HL-60 (cell line): ENCODE results near the gene DTL.

Experiments
- GABPA ChIP-seq: IDR thresholded peaks from 2 replicates; pipeline ENCODE4 v1.6.1; 2012; ENCODE audit warnings: low read depth
- POLR2AphosphoS5 ChIP-seq: IDR thresholded peaks from 2 replicates; pipeline ENCODE4 v1.6.1; 2012; ENCODE audit warnings: low read depth
- TF ChIP-seq, protein P1 (sequence below): IDR thresholded peaks from one replicate; pipeline ENCODE4 v1.5.1; 2011; ENCODE audit warnings: low read length, control low read depth, inconsistent platforms; ENCODE audit not compliant: insufficient read depth
- TF ChIP-seq, protein P2 (sequence below): IDR thresholded peaks from 2 replicates; pipeline ENCODE4 v1.6.1; 2012; ENCODE audit warnings: low read depth; ENCODE audit not compliant: insufficient replicate concordance

DNA sequence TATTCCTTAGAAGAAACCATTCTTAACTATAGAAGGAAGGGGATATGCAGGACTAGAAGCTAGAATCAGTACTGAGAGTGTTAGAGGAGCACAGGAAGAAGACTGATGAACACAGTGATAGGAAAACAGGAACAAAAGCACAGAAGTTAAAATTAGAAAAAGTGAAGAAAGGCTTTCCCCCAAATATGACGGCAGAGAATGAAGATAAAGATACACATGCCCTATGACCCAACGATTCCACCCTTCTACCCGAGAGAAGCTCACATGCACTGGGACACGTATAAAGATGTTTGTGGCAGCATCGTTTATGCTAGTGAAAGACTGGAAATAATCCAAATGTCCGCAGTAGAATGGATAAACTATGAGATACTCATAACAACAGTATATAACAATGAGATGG, 74.2 kb downstream of the DTL start:
- TF ChIP-seq, protein P1, sequence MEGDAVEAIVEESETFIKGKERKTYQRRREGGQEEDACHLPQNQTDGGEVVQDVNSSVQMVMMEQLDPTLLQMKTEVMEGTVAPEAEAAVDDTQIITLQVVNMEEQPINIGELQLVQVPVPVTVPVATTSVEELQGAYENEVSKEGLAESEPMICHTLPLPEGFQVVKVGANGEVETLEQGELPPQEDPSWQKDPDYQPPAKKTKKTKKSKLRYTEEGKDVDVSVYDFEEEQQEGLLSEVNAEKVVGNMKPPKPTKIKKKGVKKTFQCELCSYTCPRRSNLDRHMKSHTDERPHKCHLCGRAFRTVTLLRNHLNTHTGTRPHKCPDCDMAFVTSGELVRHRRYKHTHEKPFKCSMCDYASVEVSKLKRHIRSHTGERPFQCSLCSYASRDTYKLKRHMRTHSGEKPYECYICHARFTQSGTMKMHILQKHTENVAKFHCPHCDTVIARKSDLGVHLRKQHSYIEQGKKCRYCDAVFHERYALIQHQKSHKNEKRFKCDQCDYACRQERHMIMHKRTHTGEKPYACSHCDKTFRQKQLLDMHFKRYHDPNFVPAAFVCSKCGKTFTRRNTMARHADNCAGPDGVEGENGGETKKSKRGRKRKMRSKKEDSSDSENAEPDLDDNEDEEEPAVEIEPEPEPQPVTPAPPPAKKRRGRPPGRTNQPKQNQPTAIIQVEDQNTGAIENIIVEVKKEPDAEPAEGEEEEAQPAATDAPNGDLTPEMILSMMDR = no peak
- no peak for TF ChIP-seq POLR2AphosphoS5
- TF ChIP-seq, protein P2, sequence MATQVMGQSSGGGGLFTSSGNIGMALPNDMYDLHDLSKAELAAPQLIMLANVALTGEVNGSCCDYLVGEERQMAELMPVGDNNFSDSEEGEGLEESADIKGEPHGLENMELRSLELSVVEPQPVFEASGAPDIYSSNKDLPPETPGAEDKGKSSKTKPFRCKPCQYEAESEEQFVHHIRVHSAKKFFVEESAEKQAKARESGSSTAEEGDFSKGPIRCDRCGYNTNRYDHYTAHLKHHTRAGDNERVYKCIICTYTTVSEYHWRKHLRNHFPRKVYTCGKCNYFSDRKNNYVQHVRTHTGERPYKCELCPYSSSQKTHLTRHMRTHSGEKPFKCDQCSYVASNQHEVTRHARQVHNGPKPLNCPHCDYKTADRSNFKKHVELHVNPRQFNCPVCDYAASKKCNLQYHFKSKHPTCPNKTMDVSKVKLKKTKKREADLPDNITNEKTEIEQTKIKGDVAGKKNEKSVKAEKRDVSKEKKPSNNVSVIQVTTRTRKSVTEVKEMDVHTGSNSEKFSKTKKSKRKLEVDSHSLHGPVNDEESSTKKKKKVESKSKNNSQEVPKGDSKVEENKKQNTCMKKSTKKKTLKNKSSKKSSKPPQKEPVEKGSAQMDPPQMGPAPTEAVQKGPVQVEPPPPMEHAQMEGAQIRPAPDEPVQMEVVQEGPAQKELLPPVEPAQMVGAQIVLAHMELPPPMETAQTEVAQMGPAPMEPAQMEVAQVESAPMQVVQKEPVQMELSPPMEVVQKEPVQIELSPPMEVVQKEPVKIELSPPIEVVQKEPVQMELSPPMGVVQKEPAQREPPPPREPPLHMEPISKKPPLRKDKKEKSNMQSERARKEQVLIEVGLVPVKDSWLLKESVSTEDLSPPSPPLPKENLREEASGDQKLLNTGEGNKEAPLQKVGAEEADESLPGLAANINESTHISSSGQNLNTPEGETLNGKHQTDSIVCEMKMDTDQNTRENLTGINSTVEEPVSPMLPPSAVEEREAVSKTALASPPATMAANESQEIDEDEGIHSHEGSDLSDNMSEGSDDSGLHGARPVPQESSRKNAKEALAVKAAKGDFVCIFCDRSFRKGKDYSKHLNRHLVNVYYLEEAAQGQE = no peak
- TF ChIP-seq GABPA = no peak
